ENCODE data around the gene HOXA3.

The HOXA3 gene

DNA sequence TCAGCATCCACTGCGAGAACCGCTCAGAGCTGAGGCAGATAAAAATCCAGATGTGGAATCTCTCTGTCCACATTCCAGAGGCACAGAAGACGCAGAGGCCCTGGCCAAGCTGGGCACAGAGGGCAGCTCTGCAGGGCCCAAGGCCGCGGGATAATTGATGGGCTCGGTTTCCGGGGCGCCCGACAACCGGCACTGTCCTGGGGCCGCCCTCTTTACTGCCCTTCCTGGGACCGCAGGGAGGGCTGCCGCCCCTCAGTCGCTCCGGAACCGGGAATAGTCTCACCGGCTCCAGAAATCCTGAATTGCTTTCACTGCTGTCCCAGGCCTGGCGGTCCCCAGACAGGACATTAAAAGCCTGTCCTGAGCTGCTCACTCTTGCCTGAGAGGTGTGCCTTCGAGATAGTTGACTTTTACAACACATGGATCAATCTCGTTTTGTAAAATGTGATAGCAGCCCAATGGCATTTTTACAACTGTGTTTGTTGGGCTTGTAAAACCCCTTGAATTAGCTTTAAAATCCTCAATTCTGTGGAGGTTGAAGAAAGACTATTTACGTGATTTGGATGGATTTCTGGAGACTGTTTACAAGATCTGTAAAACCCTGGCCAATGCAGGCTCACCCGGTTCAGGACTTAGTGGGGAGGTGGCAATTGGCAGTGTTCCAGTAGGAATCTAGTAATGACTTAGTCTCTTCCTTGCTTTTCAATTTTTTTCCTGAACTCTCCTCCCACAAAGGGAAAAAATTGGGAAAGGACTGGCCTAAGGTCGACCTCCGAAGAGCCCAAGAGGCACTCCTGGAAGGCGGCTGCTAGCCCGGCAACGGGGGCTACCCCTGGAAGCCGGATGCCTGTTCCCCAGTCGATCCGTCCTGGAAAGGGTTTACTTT is 3.4 kb downstream of the HOXA3 start:
- Histone ChIP-seq H3K27me3 (peaks cover 100% of the 10 kb centered on the region), H3K9me3 (no peaks in the 10 kb centered on the region), H3K4me3 (ENCODE audit: low read depth in 1 of 2, low read length in 1 of 2) (no peak overlapping the region), H3K4me1 (ENCODE audit: control insufficient read depth in 1 of 2, insufficient read depth in 1 of 2, low read depth in 1 of 2, low read length in 1 of 2) (peaks cover 34 to 41% of the 10 kb centered on the region in 2 experiments), H3K36me3 (no peaks in the 10 kb centered on the region), H3K27ac (no peak overlapping the region)
- TF ChIP-seq, protein P1, sequence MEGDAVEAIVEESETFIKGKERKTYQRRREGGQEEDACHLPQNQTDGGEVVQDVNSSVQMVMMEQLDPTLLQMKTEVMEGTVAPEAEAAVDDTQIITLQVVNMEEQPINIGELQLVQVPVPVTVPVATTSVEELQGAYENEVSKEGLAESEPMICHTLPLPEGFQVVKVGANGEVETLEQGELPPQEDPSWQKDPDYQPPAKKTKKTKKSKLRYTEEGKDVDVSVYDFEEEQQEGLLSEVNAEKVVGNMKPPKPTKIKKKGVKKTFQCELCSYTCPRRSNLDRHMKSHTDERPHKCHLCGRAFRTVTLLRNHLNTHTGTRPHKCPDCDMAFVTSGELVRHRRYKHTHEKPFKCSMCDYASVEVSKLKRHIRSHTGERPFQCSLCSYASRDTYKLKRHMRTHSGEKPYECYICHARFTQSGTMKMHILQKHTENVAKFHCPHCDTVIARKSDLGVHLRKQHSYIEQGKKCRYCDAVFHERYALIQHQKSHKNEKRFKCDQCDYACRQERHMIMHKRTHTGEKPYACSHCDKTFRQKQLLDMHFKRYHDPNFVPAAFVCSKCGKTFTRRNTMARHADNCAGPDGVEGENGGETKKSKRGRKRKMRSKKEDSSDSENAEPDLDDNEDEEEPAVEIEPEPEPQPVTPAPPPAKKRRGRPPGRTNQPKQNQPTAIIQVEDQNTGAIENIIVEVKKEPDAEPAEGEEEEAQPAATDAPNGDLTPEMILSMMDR (IDR thresholded peaks at IDR 0.05), result no peak

DNA sequence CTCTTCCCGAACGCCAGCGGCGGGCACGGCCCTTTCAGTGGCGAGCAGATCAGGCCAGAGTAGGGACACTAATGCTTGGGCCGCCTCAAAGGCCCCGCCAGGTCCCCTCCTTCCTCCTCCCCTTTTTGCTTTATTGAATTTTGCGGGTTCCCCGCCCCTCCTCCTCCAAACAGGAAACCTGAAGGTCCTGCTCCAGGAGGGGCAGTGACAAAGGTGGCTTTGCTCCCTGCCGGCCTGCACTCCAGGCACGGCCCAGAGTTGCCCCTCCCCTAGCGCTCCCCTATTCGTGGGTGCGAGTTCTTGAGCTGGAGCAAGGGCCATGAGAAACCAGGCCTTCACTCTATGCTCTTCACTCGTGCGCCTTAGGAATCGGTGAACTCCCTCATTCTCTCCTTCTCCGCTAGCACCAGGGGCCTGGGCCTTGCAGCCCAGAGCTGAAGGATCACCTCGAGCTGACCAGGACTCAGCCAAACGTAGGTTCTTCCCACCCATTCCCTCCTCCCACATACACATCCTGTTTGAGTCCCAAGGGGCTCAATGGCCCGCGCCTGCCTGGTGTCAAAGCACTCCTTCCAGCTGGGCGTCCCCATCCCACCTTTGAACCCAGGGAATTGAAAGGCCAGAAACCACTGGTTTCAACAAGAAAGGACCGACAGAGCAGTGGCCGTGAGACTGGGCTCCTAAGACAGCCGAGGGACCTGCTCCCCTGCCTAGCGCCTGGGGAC is 4.2 kb downstream of the HOXA3 start:
- TF ChIP-seq, protein P1 (IDR thresholded peaks at IDR 0.05), result no peak
- H3K9me3 ChIP-seq, result no peaks in the 10 kb centered on the region
- H3K27me3 ChIP-seq, result peaks cover 97% of the 10 kb centered on the region
- H3K27ac ChIP-seq, result no peak overlapping the region
- no peaks in the 10 kb centered on the region for H3K36me3 ChIP-seq
- H3K4me3 ChIP-seq (ENCODE audit: low read depth in 1 of 2, low read length in 1 of 2), result peak overlapping the region in 1 of 2 experiments; percentile 35
- peaks cover 34 to 41% of the 10 kb centered on the region in 2 experiments for H3K4me1 ChIP-seq (ENCODE audit: control insufficient read depth in 1 of 2, insufficient read depth in 1 of 2, low read depth in 1 of 2, low read length in 1 of 2)

DNA sequence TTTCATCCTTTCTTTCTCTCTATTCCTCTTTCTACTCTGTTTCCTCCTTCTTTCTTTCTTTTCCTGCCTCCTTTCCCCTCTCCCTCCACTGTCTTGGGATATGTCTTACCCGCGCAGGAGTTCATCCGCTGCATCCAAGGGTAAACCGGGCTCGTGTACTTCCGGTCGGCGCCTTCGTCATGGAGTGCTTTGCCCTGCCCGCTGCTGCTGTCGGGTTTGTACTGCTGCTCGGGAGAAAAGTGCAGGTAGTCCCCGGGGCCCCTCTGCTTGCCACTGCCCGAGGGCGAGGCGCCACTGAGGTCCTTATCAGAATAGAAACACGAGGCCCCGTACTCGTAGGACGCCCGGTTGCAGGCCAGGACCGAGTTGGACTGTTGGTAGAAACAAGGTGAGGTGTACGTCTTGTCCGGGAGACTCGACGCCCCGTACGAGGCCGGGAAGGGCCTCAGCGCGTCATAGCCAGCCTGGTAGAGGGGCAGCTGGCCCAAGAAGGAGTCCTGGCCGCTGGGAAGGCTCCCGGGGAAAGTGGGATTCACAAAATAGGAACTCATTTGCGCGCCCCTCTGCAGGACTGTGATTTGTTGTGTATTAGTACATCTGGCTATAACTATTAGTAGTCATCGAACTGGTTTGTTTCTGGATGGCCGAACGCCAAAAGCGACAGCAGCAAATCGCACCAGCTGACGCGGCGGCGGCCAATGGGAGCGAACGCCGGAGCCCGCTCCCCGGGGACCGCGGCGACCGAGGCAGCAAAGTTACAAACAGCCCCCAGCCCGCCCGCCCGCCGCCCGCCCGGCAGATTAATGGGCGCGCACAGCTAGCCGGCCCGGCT is 5.0 kb downstream of the HOXA3 start, which contains the start of gene HOXA6:
Gene HOXA6 (minus strand): TSS at position 576 of the 832 bp plus-strand sequence. CDS start 25 bp downstream, at position 551.
- H3K27me3 ChIP-seq, result peaks cover 95% of the 10 kb centered on the region
- H3K4me3 ChIP-seq (ENCODE audit: low read depth in 1 of 2, low read length in 1 of 2), result peak within 1 kb of the TSS in 1 of 2 experiments; percentile 35
- no peaks in the 10 kb centered on the region for H3K36me3 ChIP-seq
- H3K27ac ChIP-seq, result no peak within 1 kb of the TSS
- no peaks in the 10 kb centered on the region for H3K9me3 ChIP-seq
- TF ChIP-seq, protein P1 (IDR thresholded peaks at IDR 0.05), result no peak
- H3K4me1 ChIP-seq (ENCODE audit: control insufficient read depth in 1 of 2, insufficient read depth in 1 of 2, low read depth in 1 of 2, low read length in 1 of 2), result peaks cover 31 to 36% of the 10 kb centered on the region in 2 experiments

DNA sequence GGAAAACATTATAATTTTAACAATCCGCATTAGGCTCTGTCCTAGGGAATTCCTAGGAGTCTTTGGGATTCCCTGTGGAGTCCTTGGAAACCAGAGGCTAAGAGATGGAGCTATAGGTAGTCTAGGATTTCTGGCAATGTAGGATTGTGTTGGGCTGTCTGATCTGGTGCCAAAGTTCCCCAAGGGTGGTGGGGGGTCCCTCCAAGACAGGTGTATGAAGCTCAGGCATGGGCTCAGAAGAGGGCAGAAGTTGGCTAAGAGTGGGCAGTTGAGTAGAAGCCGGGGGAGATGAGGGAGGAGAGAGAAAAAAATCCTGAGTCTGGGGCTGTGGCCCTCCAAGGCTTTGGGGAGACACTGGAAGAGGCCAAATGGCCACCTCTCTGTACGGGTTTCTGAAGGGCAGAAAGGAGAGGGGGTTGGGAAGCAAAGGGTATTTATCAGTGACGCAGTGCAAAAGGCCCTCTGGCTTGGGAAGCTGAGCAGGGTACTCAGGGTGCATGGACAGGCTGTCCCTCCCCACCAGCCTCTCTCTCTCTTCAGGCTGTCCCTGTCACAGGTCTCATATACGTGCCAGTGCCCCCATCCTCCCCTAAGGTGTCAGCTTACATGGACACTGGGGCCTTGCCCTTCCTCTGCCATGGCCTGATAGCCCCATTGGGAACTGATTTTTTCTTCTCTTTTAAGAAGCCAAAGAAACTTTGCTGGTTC is 5.7 kb downstream of the HOXA3 start:
- TF ChIP-seq, protein P1 (IDR thresholded peaks at IDR 0.05), result no peak
- H3K9me3 ChIP-seq, result no peaks in the 10 kb centered on the region
- H3K4me3 ChIP-seq (ENCODE audit: low read depth in 1 of 2, low read length in 1 of 2), result no peak overlapping the region
- no peaks in the 10 kb centered on the region for H3K36me3 ChIP-seq
- H3K27ac ChIP-seq, result no peak overlapping the region
- H3K4me1 ChIP-seq (ENCODE audit: control insufficient read depth in 1 of 2, insufficient read depth in 1 of 2, low read depth in 1 of 2, low read length in 1 of 2), result peaks cover 24 to 28% of the 10 kb centered on the region in 2 experiments
- H3K27me3 ChIP-seq, result peaks cover 94% of the 10 kb centered on the region
